ENCODE data around the gene SHD. TPM values are rescaled to one million over a fixed set of nuclear protein-coding genes. Genes with fewer than 3 reads are reported as not detected.

The SHD gene
- total RNA-seq, 1 experiment from 2014 or later: 0.11 TPM

DNA sequence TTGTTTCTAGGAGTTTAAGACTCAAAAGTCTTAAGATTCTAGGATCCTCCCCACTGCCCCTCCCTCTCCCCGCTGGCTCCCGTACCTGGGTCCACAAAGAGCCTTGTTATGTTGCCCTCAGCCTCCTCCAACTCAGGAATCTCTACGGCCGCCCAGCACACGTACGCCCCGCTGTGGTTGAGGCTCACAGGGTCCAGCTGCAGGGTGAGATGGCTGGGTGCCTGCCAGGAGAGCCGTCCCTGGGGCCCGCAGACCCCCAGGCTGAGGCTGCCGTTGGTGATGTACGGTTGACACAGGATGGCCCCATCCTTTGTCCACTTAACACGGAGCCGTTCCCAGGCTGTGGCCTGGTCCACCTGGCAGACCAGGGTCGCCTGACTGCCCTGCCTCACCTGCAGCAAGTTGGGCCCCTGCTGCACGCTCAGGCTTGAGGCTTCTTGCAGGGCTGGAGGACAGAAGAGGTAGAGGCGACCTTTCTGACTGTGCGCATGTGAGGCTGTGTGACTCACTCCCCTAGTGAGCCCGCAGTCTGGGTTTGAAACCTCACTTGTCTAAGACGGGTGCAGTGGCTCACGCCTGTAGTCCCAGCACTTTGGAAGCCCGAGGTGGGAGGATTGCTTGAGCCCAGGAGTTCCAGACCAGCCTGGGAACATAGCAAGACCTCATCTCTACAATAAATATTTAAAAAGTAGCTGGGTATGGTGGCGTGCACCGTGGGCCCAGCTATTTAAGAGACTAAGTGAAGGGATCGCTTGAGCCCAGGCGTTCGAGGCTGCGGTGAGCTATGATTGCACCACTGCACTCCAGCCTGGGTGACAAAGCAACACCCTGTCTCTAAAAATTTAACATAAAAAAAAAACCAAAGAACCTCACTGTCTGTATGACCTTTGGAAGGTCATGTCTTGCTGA, 19.1 kb downstream of the SHD start:
- H3K4me1 ChIP-seq (ENCODE audit: insufficient read depth, low read length): no peaks in the 10 kb centered on the region
- no peak overlapping the region for H2AFZ ChIP-seq (ENCODE audit: low read length)
- no peaks in the 10 kb centered on the region for H3K79me2 ChIP-seq (ENCODE audit: low read length)
- H3K36me3 ChIP-seq (ENCODE audit: low read depth, low read length): no peaks in the 10 kb centered on the region
- no peak overlapping the region for H3K9ac ChIP-seq (ENCODE audit: low read length)
- H3F3A ChIP-seq (ENCODE audit: low read length, unreplicated experiment): no peaks in the 10 kb centered on the region
- no peak overlapping the region for H3K4me2 ChIP-seq (ENCODE audit: low read length)
- ChIA-PET CTCF (no interaction called here), POLR2A (ENCODE audit: unreplicated experiment) (no interaction called here)
- BruUV-seq (replicated peaks): no TSS peak
- no peak overlapping the region for H3K27ac ChIP-seq (ENCODE audit: low read length)
- TF ChIP-seq EZH2 (IDR thresholded peaks at IDR 0.05; ENCODE audit: low read length, unreplicated experiment) (no peak), EZH2phosphoT487 (IDR thresholded peaks at IDR 0.05; ENCODE audit: borderline replicate concordance, low read length) (no peak)
- TF ChIP-seq, protein P1, sequence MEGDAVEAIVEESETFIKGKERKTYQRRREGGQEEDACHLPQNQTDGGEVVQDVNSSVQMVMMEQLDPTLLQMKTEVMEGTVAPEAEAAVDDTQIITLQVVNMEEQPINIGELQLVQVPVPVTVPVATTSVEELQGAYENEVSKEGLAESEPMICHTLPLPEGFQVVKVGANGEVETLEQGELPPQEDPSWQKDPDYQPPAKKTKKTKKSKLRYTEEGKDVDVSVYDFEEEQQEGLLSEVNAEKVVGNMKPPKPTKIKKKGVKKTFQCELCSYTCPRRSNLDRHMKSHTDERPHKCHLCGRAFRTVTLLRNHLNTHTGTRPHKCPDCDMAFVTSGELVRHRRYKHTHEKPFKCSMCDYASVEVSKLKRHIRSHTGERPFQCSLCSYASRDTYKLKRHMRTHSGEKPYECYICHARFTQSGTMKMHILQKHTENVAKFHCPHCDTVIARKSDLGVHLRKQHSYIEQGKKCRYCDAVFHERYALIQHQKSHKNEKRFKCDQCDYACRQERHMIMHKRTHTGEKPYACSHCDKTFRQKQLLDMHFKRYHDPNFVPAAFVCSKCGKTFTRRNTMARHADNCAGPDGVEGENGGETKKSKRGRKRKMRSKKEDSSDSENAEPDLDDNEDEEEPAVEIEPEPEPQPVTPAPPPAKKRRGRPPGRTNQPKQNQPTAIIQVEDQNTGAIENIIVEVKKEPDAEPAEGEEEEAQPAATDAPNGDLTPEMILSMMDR (conservative IDR thresholded peaks at IDR 0.05; ENCODE audit: low read depth, low read length): no peak
- H3K9me2 ChIP-seq (replicated peaks; ENCODE audit: low read length): no peaks in the 10 kb centered on the region
- H3K4me3 ChIP-seq (ENCODE audit: low read length): no peak overlapping the region
- H3K9me3 ChIP-seq (ENCODE audit: low read length): no peaks in the 10 kb centered on the region
- no peak for ATAC-seq
- intact Hi-C loops (cut with micrococcal nuclease): no loop called here
- no peak for DNase-seq
- H4K20me1 ChIP-seq (ENCODE audit: low read length): no peaks in the 10 kb centered on the region
- H3K27me3 ChIP-seq (ENCODE audit: low read length): no peaks in the 10 kb centered on the region

DNA sequence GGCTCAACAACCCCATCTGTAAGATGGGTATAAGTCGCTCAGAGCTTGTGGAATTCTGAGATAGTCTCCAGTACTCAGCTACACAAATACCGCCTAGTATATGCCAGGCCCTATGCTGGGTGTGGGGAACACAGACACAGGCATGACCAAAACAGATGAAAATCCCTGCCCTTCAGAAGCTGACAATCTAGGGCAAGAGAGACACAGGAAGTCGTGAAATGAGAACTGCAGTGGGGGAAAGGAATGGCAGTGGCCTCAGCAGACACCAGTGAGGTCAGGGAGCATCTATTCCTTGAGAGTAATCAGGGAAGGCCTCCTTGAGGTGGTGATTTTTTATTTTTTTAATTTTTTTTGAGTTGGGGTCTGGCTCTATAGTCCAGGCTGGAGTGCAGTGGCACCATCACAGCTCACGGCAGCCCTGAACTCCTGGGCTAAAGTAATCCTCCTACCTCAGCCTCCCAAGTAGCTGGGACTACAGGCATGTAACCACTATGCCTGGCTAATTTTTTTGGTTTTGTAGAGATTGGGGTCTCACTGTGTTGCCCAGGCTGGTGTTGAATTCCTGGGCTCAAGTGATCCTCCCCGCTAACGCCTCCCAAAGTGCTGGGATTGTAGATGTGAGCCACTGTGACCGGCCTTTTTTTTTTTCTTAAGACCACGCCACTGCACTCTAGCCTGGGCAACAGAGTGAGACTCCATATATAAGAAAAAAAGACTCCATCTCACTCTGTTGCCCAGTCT, 19.9 kb downstream of the SHD start:
- Histone ChIP-seq H3K4me1 (ENCODE audit: insufficient read depth, low read length) (no peaks in the 10 kb centered on the region), H3K79me2 (ENCODE audit: low read length) (no peaks in the 10 kb centered on the region), H3K9me2 (replicated peaks; ENCODE audit: low read length) (no peaks in the 10 kb centered on the region), H2AFZ (ENCODE audit: low read length) (no peak overlapping the region), H3K4me2 (ENCODE audit: low read length) (no peak overlapping the region), H3K9me3 (ENCODE audit: low read length) (no peaks in the 10 kb centered on the region), H3K9ac (ENCODE audit: low read length) (no peak overlapping the region), H3K36me3 (ENCODE audit: low read depth, low read length) (no peaks in the 10 kb centered on the region), H3K4me3 (ENCODE audit: low read length) (no peak overlapping the region), H3K27me3 (ENCODE audit: low read length) (no peaks in the 10 kb centered on the region), H3F3A (ENCODE audit: low read length, unreplicated experiment) (no peaks in the 10 kb centered on the region), H3K27ac (ENCODE audit: low read length) (no peak overlapping the region), H4K20me1 (ENCODE audit: low read length) (no peaks in the 10 kb centered on the region)
- POLR2A ChIA-PET (ENCODE audit: unreplicated experiment): no interaction called here
- TF ChIP-seq, protein P1 (conservative IDR thresholded peaks at IDR 0.05; ENCODE audit: low read depth, low read length): no peak
- TF ChIP-seq EZH2phosphoT487 (IDR thresholded peaks at IDR 0.05; ENCODE audit: borderline replicate concordance, low read length) (no peak), EZH2 (IDR thresholded peaks at IDR 0.05; ENCODE audit: low read length, unreplicated experiment) (no peak)
- no TSS peak for BruUV-seq (replicated peaks)
- no peak for ATAC-seq
- intact Hi-C loops (cut with micrococcal nuclease): no loop called here
- no peak for DNase-seq
- CTCF ChIA-PET: no interaction called here

DNA sequence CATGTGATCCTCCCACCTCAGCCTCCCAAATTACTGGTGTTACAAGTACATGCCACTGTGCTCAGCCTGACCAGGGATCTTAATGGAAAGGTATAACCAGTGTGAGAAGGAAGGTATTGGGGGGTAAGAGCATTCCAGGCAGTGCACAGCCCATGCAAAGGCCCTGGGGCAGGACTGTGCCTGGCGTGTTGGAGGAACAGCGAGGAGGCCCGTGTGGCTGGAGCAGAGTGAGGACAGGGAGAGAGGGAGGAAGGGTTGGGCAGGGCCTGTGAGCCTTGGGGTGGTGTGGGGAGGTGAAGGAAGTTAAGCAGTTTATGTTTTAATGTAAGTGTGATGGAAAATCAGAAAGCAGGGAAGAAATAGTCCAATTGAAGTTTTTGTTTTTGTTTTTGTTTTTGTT, 21.5 kb downstream of the SHD start:
- H3K79me2 ChIP-seq (ENCODE audit: low read length): no peaks in the 10 kb centered on the region
- no peak overlapping the region for H3K4me2 ChIP-seq (ENCODE audit: low read length)
- H4K20me1 ChIP-seq (ENCODE audit: low read length): no peaks in the 10 kb centered on the region
- no peaks in the 10 kb centered on the region for H3K27me3 ChIP-seq (ENCODE audit: low read length)
- no TSS peak for BruUV-seq (replicated peaks)
- ChIA-PET CTCF (no interaction called here), POLR2A (ENCODE audit: unreplicated experiment) (no interaction called here)
- no peaks in the 10 kb centered on the region for H3F3A ChIP-seq (ENCODE audit: low read length, unreplicated experiment)
- no peaks in the 10 kb centered on the region for H3K9me3 ChIP-seq (ENCODE audit: low read length)
- H3K36me3 ChIP-seq (ENCODE audit: low read depth, low read length): no peaks in the 10 kb centered on the region
- TF ChIP-seq, protein P1 (conservative IDR thresholded peaks at IDR 0.05; ENCODE audit: low read depth, low read length): no peak
- no peak for TF ChIP-seq EZH2phosphoT487 (IDR thresholded peaks at IDR 0.05; ENCODE audit: borderline replicate concordance, low read length)
- no peak for TF ChIP-seq EZH2 (IDR thresholded peaks at IDR 0.05; ENCODE audit: low read length, unreplicated experiment)
- no peak overlapping the region for H2AFZ ChIP-seq (ENCODE audit: low read length)
- no peak overlapping the region for H3K27ac ChIP-seq (ENCODE audit: low read length)
- H3K4me3 ChIP-seq (ENCODE audit: low read length): no peak overlapping the region
- H3K4me1 ChIP-seq (ENCODE audit: insufficient read depth, low read length): no peaks in the 10 kb centered on the region
- ATAC-seq: no peak
- H3K9ac ChIP-seq (ENCODE audit: low read length): no peak overlapping the region
- intact Hi-C loops (cut with micrococcal nuclease): no loop called here
- H3K9me2 ChIP-seq (replicated peaks; ENCODE audit: low read length): no peaks in the 10 kb centered on the region
- no peak for DNase-seq
